Ovary (tissue), 9 donors: ENCODE measurements around the gene ATG14. TPM values are rescaled to one million over a fixed set of nuclear protein-coding genes. Genes with fewer than 3 reads are reported as not detected.
"Not testable (repeated sequence)": the region's sequence is repeated elsewhere in the genome, so short reads cannot be mapped to it uniquely, and the experiment has no call there.

ENCODE experiments used
- DNase-seq, 5 donors: peaks; one replicate each; pipeline ENCODE4 v3.0.0-alpha.2; 2019 to 2020
- H3K27ac ChIP-seq, 2 donors: fragments of 200-600 bp; one replicate each; pipeline versions ENCODE4 v1.5.1 to v1.8.0; 2019 to 2022
- H3K27me3 ChIP-seq: fragments of 200-600 bp; one replicate; pipeline ENCODE4 v1.8.0; 2022
- H3K36me3 ChIP-seq: fragments of 200-600 bp; sonication (generic); one replicate; pipeline ENCODE4 v1.5.1; 2019
- H3K4me1 ChIP-seq: one replicate; pipeline ENCODE4 v1.8.1; 2013; ENCODE audit warnings: mild to moderate bottlenecking, moderate library complexity; ENCODE audit not compliant: insufficient read depth
- H3K4me3 ChIP-seq: fragments of 200-600 bp; sonication (generic); one replicate; pipeline ENCODE4 v1.5.1; 2017
- H3K9me3 ChIP-seq, 2 donors: fragments of 200-600 bp in 1 of 2; sonication (generic) in 1 of 2; one replicate each; pipeline versions ENCODE4 v1.5.1 to v1.8.1; 2013 to 2019; ENCODE audit warnings: mild to moderate bottlenecking in 1 of 2, moderate library complexity in 1 of 2
- CTCF ChIP-seq, 3 donors: fragments of 450-650 bp in 2 of 3; fragments of 200-600 bp in 1 of 3; IDR thresholded peaks; one replicate each; pipeline versions ENCODE4 v1.5.1 to v1.8.0; 2016 to 2022; ENCODE audit warnings: antibody characterized with exemption in 3 of 3, mild to moderate bottlenecking in 1 of 3
- EP300 ChIP-seq: sonication (generic); formaldehyde crosslinking; IDR thresholded peaks from one replicate; pipeline ENCODE4 v1.6.1; 2017; ENCODE audit warnings: antibody characterized with exemption
- POLR2A ChIP-seq: fragments of 450-650 bp; IDR thresholded peaks from one replicate; pipeline ENCODE4 v1.6.1; 2017; ENCODE audit warnings: antibody characterized with exemption, mild to moderate bottlenecking, moderate library complexity
- WGBS, 3 donors: extraction: QIAGEN DNeasy Blood & Tissue Kit in 1 of 3; methylation state at CpG; one replicate each; pipeline versions ENCODE4 v1.1.5 to v1.1.7; 2013 to 2017; 5-methylcytosine and 5-hydroxymethylcytosine counted together
- intact Hi-C, 4 donors: fragments of 100-400 bp; cut with DNase I; formaldehyde crosslinking; loops; one replicate each; pipeline versions ENCODE4 v1.11.0 to v1.15.1; 2022 to 2023
- polyA plus RNA-seq, 2 donors: library from polyadenylated mRNA; stranded (reverse); fragments of 200-250 nt in 1 of 2; fragments of 350-450 nt in 1 of 2; fragmentation: Illumina TruSeq in 1 of 2; extraction: RNeasy Lipid Tissue Mini Kit (QIAGEN cat#74804) in 1 of 2; gene quantifications; one replicate each; pipeline ENCODE4 v1.2.3, GENCODE V29; 2013 to 2014
- total RNA-seq, 7 donors: library from RNA; depleted of rRNA in 2 of 7; stranded (reverse); fragments of >200 nt in 2 of 7; fragmentation: NEBNext Ultra II Directional in 3 of 7; extraction: Animal tissue kit (Norgen Biotek cat#: 25700) in 3 of 7; gene quantifications; one replicate each; pipeline versions ENCODE4 v1.1.0 to v1.2.4, GENCODE V29; 2016 to 2023
- donor health status: DM: no; HTN: no; CAD: no; lungs with moderate emphysema.
- donor health status: DM: no; HTN: no; CAD: no.
- donor health status: Bipolar disorder and iron deficiency.
- donor health status: DM: yes; HTN: yes; CAD: no.
- donor health status: DM: no; HTN: no; CAD: no.
- donor health status: DM: yes; HTN: yes; CAD: no.

ATG14 gene
- total and polyA plus RNA-seq, 9 donors = 9.5 to 22.5 (median 12.1) TPM

GRCh38 chr14:55348766-55349453 is 62.7 kb downstream of the ATG14 start:
- Histone ChIP-seq H3K9me3 (no peaks in the 10 kb centered on the region), H3K27ac (no peak overlapping the region), H3K27me3 (no peaks in the 10 kb centered on the region), H3K36me3 (no peaks in the 10 kb centered on the region), H3K4me3 (no peak overlapping the region), H3K4me1 (peaks cover 8% of the 10 kb centered on the region)
- no peak for TF ChIP-seq CTCF (IDR thresholded peaks at IDR 0.05)
- TF ChIP-seq POLR2A = no peak
- 67 to 76% (median 75%) methylated on average over 4 of the region's 4 CpGs for WGBS, 3 donors
- intact Hi-C loops = loop anchor here in 1 of 4 donors (10.0 kb wide), 1 partner anchor 74 kb away; the partner anchor contains the start of gene FBXO34
- DNase-seq = no peak

- TF ChIP-seq CTCF (IDR thresholded peaks at IDR 0.05) (no peak), EP300 (no peak), POLR2A (no peak)
- Histone ChIP-seq H3K36me3 (no peaks in the 10 kb centered on the region), H3K27me3 (no peaks in the 10 kb centered on the region), H3K4me3 (no peak overlapping the region), H3K27ac (no peak overlapping the region), H3K9me3 (no peaks in the 10 kb centered on the region), H3K4me1 (peaks cover 8% of the 10 kb centered on the region)
- 92 to 97% (median 93%) methylated on average over 3 of the region's 3 CpGs for WGBS, 3 donors
- DNase-seq = no peak
- intact Hi-C loops = loop anchor here in 1 of 4 donors (10.0 kb wide), 1 partner anchor 73 kb away; the partner anchor contains the start of gene FBXO34
Measured at GRCh38 chr14:55347748-55348147, 63.9 kb downstream of the ATG14 start.

GRCh38 chr14:55347040-55347439 is 64.6 kb downstream of the ATG14 start:
- no peaks in the 10 kb centered on the region for H3K9me3 ChIP-seq

GRCh38 chr14:55344582-55345163 is 67.0 kb downstream of the ATG14 start:
- intact Hi-C loops = loop anchor here in 1 of 4 donors (10.0 kb wide), 1 partner anchor 70 kb away; the partner anchor contains the start of gene FBXO34
- H3K4me3 ChIP-seq, H3K36me3 ChIP-seq, H3K9me3 ChIP-seq, H3K27me3 ChIP-seq, H3K27ac ChIP-seq, DNase-seq: not testable (repeated sequence)
- peaks cover 11% of the 10 kb centered on the region for H3K4me1 ChIP-seq
- 56 to 74% (median 73%) methylated on average over 6 of the region's 6 CpGs for WGBS, 3 donors

More at GRCh38 chr14:55347040-55347439, 64.6 kb downstream of the ATG14 start:
- no peak for DNase-seq
- H3K4me1 ChIP-seq = peaks cover 8% of the 10 kb centered on the region
- no peak for TF ChIP-seq POLR2A
- TF ChIP-seq CTCF (IDR thresholded peaks at IDR 0.05) = no peak
- TF ChIP-seq EP300 = no peak
- H3K27ac ChIP-seq = no peak overlapping the region
- WGBS, 3 donors = 84 to 94% (median 89%) methylated on average over 1 of the region's 1 CpG
- no peaks in the 10 kb centered on the region for H3K36me3 ChIP-seq
- no peaks in the 10 kb centered on the region for H3K27me3 ChIP-seq
- H3K4me3 ChIP-seq = no peak overlapping the region
- intact Hi-C loops = loop anchor here in 1 of 4 donors (10.0 kb wide), 1 partner anchor 72 kb away; the partner anchor contains the start of gene FBXO34

GRCh38 chr14:55341781-55342180 is 69.8 kb downstream of the ATG14 start:
- Histone ChIP-seq H3K27ac (no peak overlapping the region), H3K9me3 (no peaks in the 10 kb centered on the region), H3K4me1 (peaks cover 6% of the 10 kb centered on the region), H3K36me3 (no peaks in the 10 kb centered on the region), H3K27me3 (no peaks in the 10 kb centered on the region), H3K4me3 (no peak overlapping the region)
- no peak for TF ChIP-seq POLR2A
- no peak for TF ChIP-seq CTCF (IDR thresholded peaks at IDR 0.05)
- TF ChIP-seq EP300 = no peak
- WGBS, 3 donors = 52 to 71% (median 62%) methylated on average over 2 of the region's 2 CpGs
- intact Hi-C loops = loop anchor here in 1 of 4 donors (10.0 kb wide), 1 partner anchor 67 kb away; the partner anchor contains the start of gene FBXO34
- no peak for DNase-seq
